ENCODE data around the gene SORCS2.

SORCS2 gene

DNA sequence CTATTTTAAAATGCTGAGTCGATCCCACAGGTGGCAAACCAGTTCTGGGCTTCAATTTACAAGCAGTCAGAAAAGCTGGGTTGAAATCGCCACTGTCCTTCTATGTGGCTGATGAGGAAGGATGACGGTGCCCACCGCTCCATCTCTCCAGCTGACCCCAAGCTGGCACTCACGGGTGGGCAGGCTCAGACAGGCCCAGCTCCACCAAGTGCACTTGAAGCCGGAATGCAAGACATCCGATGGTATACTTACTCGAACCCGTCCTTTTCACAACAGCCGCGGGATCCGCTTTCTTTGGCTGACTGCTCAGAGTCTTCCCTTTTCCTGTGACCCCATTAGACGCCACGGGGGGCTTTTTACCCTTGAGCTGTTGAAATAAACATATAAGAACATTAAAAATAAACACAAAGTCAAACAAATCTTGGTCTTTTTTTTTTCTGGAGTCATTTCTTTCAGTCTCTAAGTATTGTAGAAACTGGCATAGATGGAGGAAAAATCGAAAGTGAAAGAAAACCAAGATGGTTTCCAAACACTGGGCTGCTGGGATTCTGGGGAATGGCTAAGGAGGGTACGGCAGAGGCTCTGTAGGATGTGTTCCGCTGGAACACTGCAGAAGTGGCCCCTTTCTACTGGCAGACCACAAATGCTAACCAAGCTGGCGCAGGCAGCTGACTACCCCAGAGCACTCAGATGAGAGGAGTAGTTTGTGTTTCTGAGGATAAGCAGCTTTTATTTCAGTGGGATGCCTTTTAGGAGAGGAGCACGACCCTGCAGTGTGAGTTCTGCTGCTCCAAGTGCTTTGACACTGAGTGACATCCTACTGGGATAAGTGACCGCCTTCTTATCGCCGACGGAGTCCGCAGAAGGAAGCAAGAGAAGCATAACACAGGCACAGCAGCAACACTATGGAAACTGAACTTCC lies 586.4 kb downstream of the SORCS2 start:
- TF ChIP-seq, protein P1, sequence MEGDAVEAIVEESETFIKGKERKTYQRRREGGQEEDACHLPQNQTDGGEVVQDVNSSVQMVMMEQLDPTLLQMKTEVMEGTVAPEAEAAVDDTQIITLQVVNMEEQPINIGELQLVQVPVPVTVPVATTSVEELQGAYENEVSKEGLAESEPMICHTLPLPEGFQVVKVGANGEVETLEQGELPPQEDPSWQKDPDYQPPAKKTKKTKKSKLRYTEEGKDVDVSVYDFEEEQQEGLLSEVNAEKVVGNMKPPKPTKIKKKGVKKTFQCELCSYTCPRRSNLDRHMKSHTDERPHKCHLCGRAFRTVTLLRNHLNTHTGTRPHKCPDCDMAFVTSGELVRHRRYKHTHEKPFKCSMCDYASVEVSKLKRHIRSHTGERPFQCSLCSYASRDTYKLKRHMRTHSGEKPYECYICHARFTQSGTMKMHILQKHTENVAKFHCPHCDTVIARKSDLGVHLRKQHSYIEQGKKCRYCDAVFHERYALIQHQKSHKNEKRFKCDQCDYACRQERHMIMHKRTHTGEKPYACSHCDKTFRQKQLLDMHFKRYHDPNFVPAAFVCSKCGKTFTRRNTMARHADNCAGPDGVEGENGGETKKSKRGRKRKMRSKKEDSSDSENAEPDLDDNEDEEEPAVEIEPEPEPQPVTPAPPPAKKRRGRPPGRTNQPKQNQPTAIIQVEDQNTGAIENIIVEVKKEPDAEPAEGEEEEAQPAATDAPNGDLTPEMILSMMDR (IDR thresholded peaks at IDR 0.05) = no peak
- peak overlapping the region; percentile 49 for H3K4me3 ChIP-seq
- no peak for DNase-seq (ENCODE audit: low spot score)
- H3K27ac ChIP-seq = peak overlapping the region; percentile 57 to 66

DNA sequence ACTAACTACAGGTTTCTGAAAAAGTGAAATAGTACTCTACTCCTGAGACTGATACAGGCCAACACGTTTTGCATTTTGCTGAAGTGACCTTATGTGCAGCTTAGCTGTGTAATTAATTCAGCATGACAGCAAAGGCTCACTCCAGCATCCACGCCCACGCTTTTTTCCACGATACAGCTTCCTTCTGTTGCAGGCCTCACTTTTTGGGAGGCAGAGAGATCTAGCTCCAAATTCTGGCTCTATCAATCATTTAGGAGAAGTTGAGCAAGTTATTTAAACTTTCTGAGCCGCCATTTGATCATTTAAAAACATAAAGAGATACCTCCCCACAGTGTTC lies 587.1 kb downstream of the SORCS2 start:
- TF ChIP-seq, protein P1 (IDR thresholded peaks at IDR 0.05) = no peak
- peak overlapping the region; percentile 49 for H3K4me3 ChIP-seq
- DNase-seq (ENCODE audit: low spot score) = no peak
- peak overlapping the region; percentile 57 to 66 for H3K27ac ChIP-seq

DNA sequence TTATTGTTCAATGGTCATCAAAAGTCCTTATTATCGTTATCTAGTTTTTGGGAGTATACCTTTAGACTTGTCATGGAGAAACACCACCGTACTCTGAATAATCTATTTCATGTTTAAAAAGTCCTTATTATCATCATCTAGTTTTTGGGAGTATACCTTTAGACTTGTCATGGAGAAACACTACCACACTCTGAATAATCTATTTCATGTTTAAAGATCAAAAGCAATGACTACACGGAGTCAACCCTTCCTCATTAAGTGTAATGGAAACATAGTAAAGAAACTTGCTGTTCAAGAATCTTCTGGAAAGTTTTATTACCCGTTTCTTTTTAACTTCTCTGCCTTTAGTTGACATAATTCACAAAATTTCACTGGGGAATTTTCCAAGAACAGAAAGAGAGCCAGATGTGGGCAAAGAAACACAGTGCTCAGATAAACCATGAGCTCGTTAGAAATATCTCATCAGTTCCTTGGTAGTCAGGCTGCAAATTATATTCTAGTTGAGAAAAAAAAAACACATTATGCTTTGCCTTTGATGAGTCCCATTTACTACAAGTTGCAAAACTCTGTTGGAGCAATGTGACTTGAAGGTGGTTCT lies 588.5 kb downstream of the SORCS2 start:
- DNase-seq (ENCODE audit: low spot score) = no peak
- Histone ChIP-seq H3K27ac (peak overlapping the region; percentile 60 to 85), H3K4me3 (peak overlapping the region; percentile 38)
- TF ChIP-seq, protein P1 (IDR thresholded peaks at IDR 0.05) = no peak

DNA sequence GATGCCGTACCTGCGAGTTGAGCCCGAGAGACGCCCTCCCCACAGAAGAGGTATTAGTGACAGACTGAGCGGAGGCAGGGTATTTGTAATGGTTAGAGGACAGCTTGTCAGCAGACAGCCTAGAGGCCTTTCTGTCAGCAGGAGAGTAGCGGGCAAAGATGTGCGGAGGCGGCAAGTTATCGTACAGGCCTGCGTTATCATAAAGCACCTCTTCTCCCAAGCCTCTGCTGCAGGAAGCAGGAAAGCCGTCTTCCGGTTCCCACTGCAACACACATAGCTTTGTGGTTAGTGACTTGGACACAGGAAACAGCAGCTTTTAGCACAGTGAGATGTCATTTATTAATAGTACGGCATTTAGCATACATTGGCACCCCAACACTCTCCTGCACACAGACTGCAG lies 589.0 kb downstream of the SORCS2 start:
- peak overlapping the region; percentile 60 to 85 for H3K27ac ChIP-seq
- TF ChIP-seq, protein P1 (IDR thresholded peaks at IDR 0.05) = no peak
- DNase-seq (ENCODE audit: low spot score) = no peak
- H3K4me3 ChIP-seq = peak overlapping the region; percentile 38

DNA sequence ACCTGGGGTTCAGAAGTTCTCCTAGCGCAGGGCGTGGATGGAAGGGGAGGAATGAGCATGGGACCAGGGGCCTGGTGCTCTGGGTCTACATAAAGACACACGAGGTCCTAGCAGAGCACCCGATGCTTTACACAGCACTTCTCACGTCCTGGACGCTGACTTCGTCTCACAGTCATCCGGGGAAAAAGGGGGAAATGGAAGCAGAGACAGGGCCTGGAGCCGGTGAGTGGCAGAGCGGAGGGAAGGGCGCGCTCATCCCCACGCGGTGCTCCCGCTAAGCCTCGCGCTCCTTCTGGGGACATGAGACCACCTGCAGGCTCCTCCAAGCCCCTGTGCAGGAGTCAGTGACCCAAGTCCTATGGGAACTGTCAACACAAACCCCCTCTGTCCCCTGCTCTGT lies 589.7 kb downstream of the SORCS2 start:
- H3K27ac ChIP-seq = peak overlapping the region; percentile 60 to 85
- H3K4me3 ChIP-seq = no peak overlapping the region
- TF ChIP-seq, protein P1 (IDR thresholded peaks at IDR 0.05) = no peak
- DNase-seq (ENCODE audit: low spot score) = no peak

DNA sequence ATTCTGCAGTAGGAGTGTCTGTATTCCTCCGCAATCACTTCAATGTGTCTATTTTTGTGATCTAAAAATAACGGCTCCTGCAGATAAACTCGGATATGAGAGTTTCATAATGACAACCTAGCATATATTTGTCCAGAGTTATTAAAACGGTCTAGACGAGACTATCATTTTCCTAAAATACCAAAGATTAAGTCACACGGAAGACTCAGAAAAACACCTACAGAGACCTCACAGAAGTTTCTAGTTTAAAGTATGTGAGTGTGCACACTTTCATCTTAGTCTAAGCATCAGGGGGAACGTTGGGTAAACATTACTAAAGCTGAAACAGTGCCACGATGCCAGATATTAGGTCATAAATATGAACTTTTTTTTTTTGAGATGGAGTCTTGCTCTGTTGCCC lies 590.4 kb downstream of the SORCS2 start:
- TF ChIP-seq, protein P1 (IDR thresholded peaks at IDR 0.05) = no peak
- H3K27ac ChIP-seq = peak overlapping the region; percentile 60 to 85

DNA sequence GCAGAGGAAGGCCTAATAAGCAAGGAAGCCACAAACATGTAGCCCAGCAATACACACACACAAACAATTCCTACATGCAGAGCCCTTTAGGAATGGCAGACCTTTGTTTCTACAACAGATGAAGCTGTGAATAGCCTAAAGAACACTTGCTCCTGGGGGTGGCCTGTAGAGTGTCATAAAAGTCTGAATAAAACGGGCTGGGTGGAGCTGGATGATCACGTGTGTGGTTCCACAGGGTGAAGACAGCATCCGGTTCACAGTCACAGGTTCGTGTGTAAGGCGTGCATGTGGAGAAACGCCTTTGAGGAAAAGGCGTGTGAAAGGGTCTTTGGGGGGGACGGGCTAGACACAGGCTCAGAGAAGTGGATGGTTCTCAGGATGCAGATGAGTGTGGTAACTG lies 591.2 kb downstream of the SORCS2 start:
- peak overlapping the region; percentile 60 to 85 for H3K27ac ChIP-seq
- no peak for DNase-seq (ENCODE audit: low spot score)
- no peak overlapping the region for H3K4me3 ChIP-seq
- TF ChIP-seq, protein P1 (IDR thresholded peaks at IDR 0.05) = no peak

More for the DNA sequence above, 590.4 kb downstream of the SORCS2 start:
- DNase-seq (ENCODE audit: low spot score) = no peak
- H3K4me3 ChIP-seq = no peak overlapping the region
